Transverse colon (tissue), 4 donors: ENCODE data around the gene RIC1. TPM values are rescaled to one million over a fixed set of nuclear protein-coding genes. Genes with fewer than 3 reads are reported as not detected.

Experiments used
- DNase-seq: peaks from one replicate; pipeline ENCODE4 v3.0.0-alpha.2; 2019
- H3K27ac ChIP-seq, 4 donors: fragments of 200-600 bp; sonication (generic); 2 replicates each; pipeline ENCODE4 v1.5.1; 2016 to 2018; ENCODE audit warnings: inconsistent platforms in 4 of 4
- H3K27me3 ChIP-seq: fragments of 200-600 bp; sonication (generic); 2 replicates; pipeline ENCODE4 v1.5.1; 2017; ENCODE audit warnings: inconsistent platforms
- H3K36me3 ChIP-seq, 4 donors: fragments of 200-600 bp; sonication (generic); 2 replicates each; pipeline ENCODE4 v1.5.1; 2017 to 2019; ENCODE audit warnings: inconsistent platforms in 4 of 4
- H3K4me1 ChIP-seq, 4 donors: fragments of 200-600 bp; sonication (generic); 2 replicates each; pipeline ENCODE4 v1.5.1; 2017 to 2020; ENCODE audit warnings: inconsistent platforms in 4 of 4
- H3K4me3 ChIP-seq, 4 donors: fragments of 200-600 bp; sonication (generic); 1 replicate in 1 of 4; 2 replicates in 3 of 4; pipeline versions ENCODE4 v1.5.1 to v1.6.1; 2017 to 2019; ENCODE audit warnings: inconsistent platforms in 4 of 4
- H3K9me3 ChIP-seq, 2 donors: fragments of 200-600 bp; sonication (generic); 2 replicates each; pipeline ENCODE4 v1.5.1; 2017 to 2019; ENCODE audit warnings: inconsistent platforms in 2 of 2
- CTCF ChIP-seq, 5 experiments: fragments of 200-600 bp in 3 of 5; fragments of 450-650 bp in 2 of 5; sonication (generic) in 3 of 5; IDR thresholded peaks; 1 replicate in 2 of 5; 2 replicates in 3 of 5; pipeline ENCODE4 v1.5.1; 2016 to 2017; ENCODE audit warnings: antibody characterized with exemption in 5 of 5, inconsistent platforms in 3 of 5, mild to moderate bottlenecking in 2 of 5, moderate library complexity in 1 of 5
- EP300 ChIP-seq: sonication (generic); formaldehyde crosslinking; IDR thresholded peaks from one replicate; pipeline ENCODE4 v1.6.1; 2017; ENCODE audit warnings: antibody characterized with exemption, low read depth
- POLR2A ChIP-seq: fragments of 450-650 bp; IDR thresholded peaks from one replicate; pipeline ENCODE4 v1.6.1; 2016; ENCODE audit warnings: antibody characterized with exemption, mild to moderate bottlenecking, moderate library complexity
- POLR2AphosphoS5 ChIP-seq, 3 donors: sonication (generic); formaldehyde crosslinking; IDR thresholded peaks; one replicate each; pipeline ENCODE4 v1.6.1; 2016; ENCODE audit warnings: antibody characterized with exemption in 3 of 3
- WGBS, 2 donors: methylation state at CpG; one replicate each; pipeline ENCODE4 v1.1.5; 2018; ENCODE audit warnings: low coverage in 1 of 2; 5-methylcytosine and 5-hydroxymethylcytosine counted together
- in situ Hi-C, 4 donors: fragments of 200-750 bp; cut with MboI; loops; one replicate each; pipeline versions ENCODE4 v1.15.0 to v1.15.1; 2017; ENCODE audit warnings: low sequenced_read_pairs in 3 of 4, low pct_ligation_motif_present in 1 of 4, low pct_unique_long_range_greater_than_20kb in 1 of 4
- intact Hi-C: fragments of 100-400 bp; cut with DNase I; formaldehyde crosslinking; loops from one replicate; pipeline ENCODE4 v1.15.1; 2023; ENCODE audit warnings: low total_unique reads
- total RNA-seq, 4 donors: library from RNA; depleted of rRNA; stranded (reverse); fragments of >200 nt; gene quantifications; one replicate each; pipeline ENCODE4 v1.1.0, GENCODE V29; 2016

The RIC1 gene
- total RNA-seq, 4 donors from 2014 or later: 22.5 to 93.9 (median 42.8) TPM

- intact Hi-C loops (no loop called here), in situ Hi-C loops (no loop called here)
- DNase-seq: no peak
- Histone ChIP-seq H3K9me3 (no peaks in the 10 kb centered on the region), H3K27ac (no peak overlapping the region), H3K27me3 (no peaks in the 10 kb centered on the region), H3K4me3 (no peak overlapping the region), H3K36me3 (peaks cover 0 to 7% (median 0%) of the 10 kb centered on the region in 4 donors), H3K4me1 (peaks cover 0 to 22% (median 16%) of the 10 kb centered on the region in 4 donors)
- 75 to 82% methylated on average over 4 of the region's 4 CpGs for whole genome bisulfite sequencing, 2 donors
- TF ChIP-seq POLR2AphosphoS5 (IDR thresholded peaks at IDR 0.05) (no peak), POLR2A (no peak), CTCF (IDR thresholded peaks at IDR 0.05) (no peak), EP300 (no peak)
These were observed 172.2 kb downstream of the RIC1 start for GRCh38 chr9:5800969-5801738.

- Histone ChIP-seq H3K36me3 (peaks cover 0 to 7% (median 0%) of the 10 kb centered on the region in 4 donors), H3K9me3 (no peaks in the 10 kb centered on the region), H3K4me3 (no peak overlapping the region), H3K4me1 (peaks cover 0 to 22% (median 15%) of the 10 kb centered on the region in 4 donors), H3K27me3 (no peaks in the 10 kb centered on the region), H3K27ac (no peak overlapping the region)
- in situ Hi-C loops: no loop called here
- no peak for TF ChIP-seq POLR2AphosphoS5 (IDR thresholded peaks at IDR 0.05)
- no peak for TF ChIP-seq POLR2A
- TF ChIP-seq EP300: no peak
- TF ChIP-seq CTCF (IDR thresholded peaks at IDR 0.05): no peak
- 52 to 67% methylated on average over 2 to 3 of the region's 3 CpGs for WGBS, 2 donors
- intact Hi-C loops: no loop called here
- DNase-seq: no peak
These were observed 172.8 kb downstream of the RIC1 start for GRCh38 chr9:5801739-5802113.

- no peak for DNase-seq
- WGBS, 2 donors: 75 to 80% methylated on average over 3 of the region's 3 CpGs
- in situ Hi-C loops (no loop called here), intact Hi-C loops (no loop called here)
- Histone ChIP-seq H3K9me3 (no peaks in the 10 kb centered on the region), H3K27me3 (no peaks in the 10 kb centered on the region), H3K36me3 (peaks cover 0 to 11% (median 3%) of the 10 kb centered on the region in 4 donors), H3K4me1 (peaks cover 0 to 12% (median 10%) of the 10 kb centered on the region in 4 donors), H3K27ac (no peak overlapping the region), H3K4me3 (no peak overlapping the region)
- TF ChIP-seq CTCF (IDR thresholded peaks at IDR 0.05) (no peak), EP300 (no peak), POLR2A (no peak), POLR2AphosphoS5 (IDR thresholded peaks at IDR 0.05) (no peak)
These were observed 176.6 kb downstream of the RIC1 start for GRCh38 chr9:5805478-5805877.

GRCh38 chr9:5811751-5812150, 182.8 kb downstream of the RIC1 start:
- intact Hi-C loops: no loop called here
- no peak for TF ChIP-seq POLR2AphosphoS5 (IDR thresholded peaks at IDR 0.05)
- TF ChIP-seq EP300: no peak
- no peak for TF ChIP-seq POLR2A
- TF ChIP-seq CTCF (IDR thresholded peaks at IDR 0.05): no peak
- no peaks in the 10 kb centered on the region for H3K27me3 ChIP-seq
- H3K36me3 ChIP-seq: peaks cover 0 to 27% (median 9%) of the 10 kb centered on the region in 4 donors
- peaks cover 0 to 6% (median 0%) of the 10 kb centered on the region in 4 donors for H3K4me1 ChIP-seq
- H3K4me3 ChIP-seq: no peak overlapping the region
- WGBS, 2 donors: 96 to 100% methylated on average over 1 of the region's 1 CpG
- no peaks in the 10 kb centered on the region for H3K9me3 ChIP-seq
- no peak for DNase-seq
- H3K27ac ChIP-seq: no peak overlapping the region
- in situ Hi-C loops: no loop called here
